ENCODE data around the gene MRM3.
"Not testable (repeated sequence)": the region's sequence is repeated elsewhere in the genome, so short reads cannot be mapped to it uniquely, and the experiment has no call there.

Gene MRM3

GRCh38 chr17:828761-829160 lies 46.6 kb downstream of the MRM3 start:
- no peak for DNase-seq

DNA sequence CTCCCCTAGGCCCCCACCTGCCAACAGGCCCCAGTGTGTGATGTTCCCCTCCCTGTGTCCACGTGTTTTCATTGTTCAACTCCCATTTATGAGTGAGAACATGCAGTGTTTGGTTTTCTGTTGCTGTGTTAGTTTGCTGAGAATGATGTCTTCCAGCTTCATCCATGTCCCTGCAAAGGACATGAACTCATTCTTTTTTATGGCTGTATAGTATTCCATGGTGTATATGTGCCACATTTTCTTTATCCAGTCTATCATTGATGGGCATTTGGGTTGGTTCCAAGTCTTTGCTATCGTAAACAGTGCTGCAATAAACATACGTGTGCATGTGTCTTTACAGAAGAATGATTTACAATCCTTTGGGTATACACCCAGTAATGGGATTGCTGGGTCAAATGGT lies 47.5 kb downstream of the MRM3 start:
- not testable (repeated sequence) for DNase-seq

DNA sequence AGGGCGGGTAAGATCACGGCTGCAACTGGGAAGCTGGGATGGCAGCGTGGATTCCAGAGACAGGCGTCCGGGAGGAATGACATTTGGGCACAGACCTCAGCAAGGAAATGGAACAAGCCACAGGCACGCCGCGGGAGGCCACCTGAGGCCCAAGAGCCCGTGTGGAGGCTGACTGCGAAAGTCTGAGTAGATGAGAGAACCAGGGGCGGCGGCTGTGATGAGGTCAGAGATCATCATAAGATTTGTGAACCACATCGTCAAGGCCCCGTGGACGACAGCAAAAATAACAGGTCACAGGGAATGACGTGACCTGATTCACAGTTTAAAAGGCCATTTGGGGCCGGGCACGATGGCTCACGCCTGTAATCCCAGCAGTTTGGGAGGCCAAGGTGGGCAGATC lies 48.2 kb downstream of the MRM3 start:
- no peak for DNase-seq

- peak; percentile 28 for DNase-seq
These were observed 48.8 kb downstream of the MRM3 start for GRCh38 chr17:830950-831349.

GRCh38 chr17:834136-834535 lies 52.0 kb downstream of the MRM3 start:
- no peak for DNase-seq

DNA sequence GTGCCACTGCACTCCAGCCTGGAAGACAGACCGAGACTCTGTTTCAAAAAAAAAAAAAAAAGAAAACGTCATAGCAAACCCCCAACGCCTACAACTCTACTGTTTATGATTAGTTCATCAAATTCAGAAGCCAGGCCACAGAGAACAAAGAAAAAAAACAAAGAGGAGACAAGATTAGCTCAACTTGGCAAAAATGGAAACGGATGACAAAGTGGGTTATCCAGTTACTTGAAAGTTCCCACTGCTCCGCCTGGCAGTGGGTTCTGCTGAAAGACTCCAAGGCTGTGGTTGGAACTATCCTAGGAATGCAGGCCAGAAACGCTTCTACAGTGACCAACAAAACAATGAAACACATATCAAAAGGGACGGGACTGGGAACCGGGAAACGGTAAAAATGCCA lies 53.1 kb downstream of the MRM3 start:
- no peak for DNase-seq

GRCh38 chr17:835721-836120 lies 53.6 kb downstream of the MRM3 start:
- not testable (repeated sequence) for DNase-seq

DNA sequence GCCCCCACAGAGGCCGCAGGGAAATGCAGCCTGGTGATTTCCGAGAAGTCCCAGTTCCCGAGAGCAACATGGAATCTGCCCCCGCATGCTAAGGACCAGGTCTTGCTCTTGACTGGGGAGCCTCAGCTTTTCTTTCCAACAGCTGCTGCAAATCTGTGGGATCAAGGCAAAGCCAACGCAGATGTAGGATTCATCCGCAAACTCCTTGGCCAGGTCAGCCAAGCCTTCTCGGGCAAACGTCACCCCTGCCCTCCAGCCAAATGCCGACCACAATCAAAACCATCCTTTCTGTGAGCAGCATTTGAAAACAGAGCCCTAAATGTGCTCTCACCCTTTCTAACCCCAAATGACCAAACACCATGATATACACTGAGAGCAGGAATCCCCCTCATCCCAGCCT lies 54.0 kb downstream of the MRM3 start:
- no peak for DNase-seq

GRCh38 chr17:838486-838885 lies 56.3 kb downstream of the MRM3 start:
- DNase-seq = no peak

DNA sequence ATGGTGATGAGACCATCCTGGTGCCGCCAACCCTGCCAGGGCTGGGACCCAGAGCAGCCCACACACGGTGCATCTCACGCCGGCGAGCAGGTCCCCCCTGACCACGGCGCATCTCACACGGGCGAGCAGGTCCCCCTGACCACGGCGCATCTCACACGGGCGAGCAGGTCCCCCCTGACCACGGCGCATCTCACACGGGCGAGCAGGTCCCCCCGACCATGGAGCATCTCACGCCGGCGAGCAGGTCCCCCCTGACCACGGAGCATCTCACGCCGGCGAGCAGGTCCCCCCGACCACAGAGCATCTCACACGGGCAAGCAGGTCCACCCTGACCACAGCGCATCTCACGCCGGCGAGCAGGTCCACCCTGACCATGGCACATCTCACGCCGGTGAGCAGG lies 59.2 kb downstream of the MRM3 start:
- DNase-seq = no peak
